ENCODE results near the gene ULK4.
"Not testable (repeated sequence)": the region's sequence is repeated elsewhere in the genome, so short reads cannot be mapped to it uniquely, and the experiment has no call there.

Gene ULK4

GRCh38 chr3:41649129-41649739 is 312.7 kb downstream of the ULK4 start:
- Mint-ChIP-seq H3K4me3 (no peak overlapping the region), H3K9me3 (peaks cover 7% of the 10 kb centered on the region)
- no peak for ATAC-seq

GRCh38 chr3:41647730-41648129 is 314.2 kb downstream of the ULK4 start:
- H3K27me3 Mint-ChIP-seq, H3K4me1 Mint-ChIP-seq, H3K4me3 Mint-ChIP-seq, ATAC-seq, H3K9me3 Mint-ChIP-seq, H3K27ac Mint-ChIP-seq: not testable (repeated sequence)
- H3K36me3 Mint-ChIP-seq: peaks cover 31% of the 10 kb centered on the region

More at GRCh38 chr3:41649129-41649739, 312.7 kb downstream of the ULK4 start:
- Mint-ChIP-seq H3K27ac (no peak overlapping the region), H3K27me3 (no peaks in the 10 kb centered on the region), H3K36me3 (peaks cover 31% of the 10 kb centered on the region), H3K4me1 (no peaks in the 10 kb centered on the region)

GRCh38 chr3:41640076-41640475 is 321.8 kb downstream of the ULK4 start:
- Mint-ChIP-seq H3K9me3 (peaks cover under 1% of the 10 kb centered on the region), H3K27ac (no peak overlapping the region), H3K27me3 (no peaks in the 10 kb centered on the region), H3K4me1 (no peaks in the 10 kb centered on the region), H3K4me3 (no peak overlapping the region), H3K36me3 (no peaks in the 10 kb centered on the region)
- ATAC-seq: no peak

- no peaks in the 10 kb centered on the region for H3K9me3 Mint-ChIP-seq
- H3K4me1 Mint-ChIP-seq: no peaks in the 10 kb centered on the region
- H3K27me3 Mint-ChIP-seq: no peaks in the 10 kb centered on the region
- ATAC-seq: no peak
- no peak overlapping the region for H3K4me3 Mint-ChIP-seq
- peaks cover 5% of the 10 kb centered on the region for H3K36me3 Mint-ChIP-seq
- H3K27ac Mint-ChIP-seq: no peak overlapping the region
Measured at GRCh38 chr3:41638381-41638780, 323.5 kb downstream of the ULK4 start.

GRCh38 chr3:41632700-41633099 is 329.2 kb downstream of the ULK4 start:
- Mint-ChIP-seq H3K4me1 (no peaks in the 10 kb centered on the region), H3K36me3 (peaks cover 5% of the 10 kb centered on the region), H3K9me3 (no peaks in the 10 kb centered on the region), H3K27ac (no peak overlapping the region), H3K4me3 (no peak overlapping the region), H3K27me3 (no peaks in the 10 kb centered on the region)
- no peak for ATAC-seq

- Mint-ChIP-seq H3K36me3 (peaks cover 5% of the 10 kb centered on the region), H3K4me3 (no peak overlapping the region), H3K9me3 (no peaks in the 10 kb centered on the region), H3K4me1 (no peaks in the 10 kb centered on the region), H3K27me3 (no peaks in the 10 kb centered on the region), H3K27ac (no peak overlapping the region)
- no peak for ATAC-seq
Measured at GRCh38 chr3:41630708-41631107, 331.2 kb downstream of the ULK4 start.

- Mint-ChIP-seq H3K27me3 (no peaks in the 10 kb centered on the region), H3K4me3 (no peak overlapping the region), H3K36me3 (peaks cover 5% of the 10 kb centered on the region), H3K4me1 (no peaks in the 10 kb centered on the region), H3K9me3 (no peaks in the 10 kb centered on the region), H3K27ac (no peak overlapping the region)
- ATAC-seq: no peak
Measured at GRCh38 chr3:41629986-41630385, 331.9 kb downstream of the ULK4 start.

GRCh38 chr3:41629072-41629471 is 332.8 kb downstream of the ULK4 start:
- no peaks in the 10 kb centered on the region for H3K4me1 Mint-ChIP-seq
- no peak for ATAC-seq
- no peak overlapping the region for H3K4me3 Mint-ChIP-seq
- no peaks in the 10 kb centered on the region for H3K27me3 Mint-ChIP-seq
- H3K9me3 Mint-ChIP-seq: no peaks in the 10 kb centered on the region
- H3K27ac Mint-ChIP-seq: no peak overlapping the region
- H3K36me3 Mint-ChIP-seq: peaks cover under 1% of the 10 kb centered on the region

GRCh38 chr3:41627477-41628087 is 334.3 kb downstream of the ULK4 start:
- Mint-ChIP-seq H3K4me3 (no peak overlapping the region), H3K27ac (no peak overlapping the region), H3K4me1 (no peaks in the 10 kb centered on the region), H3K36me3 (peaks cover 5% of the 10 kb centered on the region), H3K9me3 (peaks cover 2% of the 10 kb centered on the region), H3K27me3 (no peaks in the 10 kb centered on the region)
- ATAC-seq: no peak

GRCh38 chr3:41612853-41613252 is 349.1 kb downstream of the ULK4 start:
- peaks cover 9% of the 10 kb centered on the region for H3K36me3 Mint-ChIP-seq
- H3K27me3 Mint-ChIP-seq: no peaks in the 10 kb centered on the region
- no peak for ATAC-seq
- no peaks in the 10 kb centered on the region for H3K9me3 Mint-ChIP-seq
- H3K4me3 Mint-ChIP-seq: no peak overlapping the region
- H3K27ac Mint-ChIP-seq: no peak overlapping the region
- no peaks in the 10 kb centered on the region for H3K4me1 Mint-ChIP-seq

- Mint-ChIP-seq H3K36me3 (peaks cover 6% of the 10 kb centered on the region), H3K27ac (no peak overlapping the region), H3K4me3 (no peak overlapping the region), H3K4me1 (peaks cover 8% of the 10 kb centered on the region), H3K9me3 (no peaks in the 10 kb centered on the region), H3K27me3 (no peaks in the 10 kb centered on the region)
- ATAC-seq: no peak
Measured at GRCh38 chr3:41611008-41611407, 350.9 kb downstream of the ULK4 start.

- ATAC-seq: no peak
- H3K27me3 Mint-ChIP-seq: no peaks in the 10 kb centered on the region
- no peaks in the 10 kb centered on the region for H3K36me3 Mint-ChIP-seq
- no peak overlapping the region for H3K27ac Mint-ChIP-seq
- H3K9me3 Mint-ChIP-seq: no peaks in the 10 kb centered on the region
- H3K4me1 Mint-ChIP-seq: peaks cover 24% of the 10 kb centered on the region
- no peak overlapping the region for H3K4me3 Mint-ChIP-seq
Measured at GRCh38 chr3:41608347-41608746, 353.6 kb downstream of the ULK4 start.

GRCh38 chr3:41603807-41604206 is 358.1 kb downstream of the ULK4 start:
- no peaks in the 10 kb centered on the region for H3K9me3 Mint-ChIP-seq
- H3K4me1 Mint-ChIP-seq: peaks cover 24% of the 10 kb centered on the region

GRCh38 chr3:41602121-41602520 is 359.8 kb downstream of the ULK4 start:
- Mint-ChIP-seq H3K4me3 (no peak overlapping the region), H3K4me1 (peaks cover 24% of the 10 kb centered on the region), H3K36me3 (no peaks in the 10 kb centered on the region), H3K27ac (no peak overlapping the region), H3K27me3 (no peaks in the 10 kb centered on the region), H3K9me3 (no peaks in the 10 kb centered on the region)
- ATAC-seq: no peak

More at GRCh38 chr3:41603807-41604206, 358.1 kb downstream of the ULK4 start:
- no peak for ATAC-seq
- Mint-ChIP-seq H3K27ac (no peak overlapping the region), H3K4me3 (no peak overlapping the region), H3K36me3 (no peaks in the 10 kb centered on the region), H3K27me3 (no peaks in the 10 kb centered on the region)

GRCh38 chr3:41601404-41601987 is 360.4 kb downstream of the ULK4 start:
- no peak for ATAC-seq
- H3K27ac Mint-ChIP-seq: no peak overlapping the region

GRCh38 chr3:41600616-41601015 is 361.3 kb downstream of the ULK4 start:
- ATAC-seq: no peak

More at GRCh38 chr3:41601404-41601987, 360.4 kb downstream of the ULK4 start:
- no peak overlapping the region for H3K4me3 Mint-ChIP-seq
- peaks cover under 1% of the 10 kb centered on the region for H3K9me3 Mint-ChIP-seq
- H3K27me3 Mint-ChIP-seq: no peaks in the 10 kb centered on the region
- peaks cover 19% of the 10 kb centered on the region for H3K4me1 Mint-ChIP-seq
- H3K36me3 Mint-ChIP-seq: peaks cover 1% of the 10 kb centered on the region

More at GRCh38 chr3:41600616-41601015, 361.3 kb downstream of the ULK4 start:
- Mint-ChIP-seq H3K27me3 (no peaks in the 10 kb centered on the region), H3K4me3 (no peak overlapping the region), H3K9me3 (peaks cover 3% of the 10 kb centered on the region), H3K4me1 (peaks cover 13% of the 10 kb centered on the region), H3K36me3 (peaks cover 10% of the 10 kb centered on the region), H3K27ac (no peak overlapping the region)

Measured in stimulated activated memory B cell treated with anti-CD40 and anti-IgM and Interleukin-4, amounts not matched to agents 10 μg/mL and 1 μg/mL and 100 μg/mL, for 72 hours (primary cell).